H1 (cell line): Measurements from ENCODE around the gene CCDC71L. TPM values are rescaled to one million over a fixed set of nuclear protein-coding genes. Genes with fewer than 3 reads are reported as not detected.

Source experiments
- CTCF ChIA-PET: fragments of 300-600 bp; sonication (Branson Sonifier 250); formaldehyde crosslinking; loops from one replicate; lab custom pipeline; 2021; ENCODE audit not compliant: partially characterized antibody; lab: Charles Lee
- POLR2A ChIA-PET: fragments of 300-600 bp; sonication (Branson Sonifier 250); formaldehyde crosslinking; loops from one replicate; lab custom pipeline; 2021; ENCODE audit warnings: inconsistent platforms; ENCODE audit not compliant: partially characterized antibody; lab: Charles Lee
- DNase-seq, 2 experiments: peaks; one replicate each; pipeline versions ENCODE4 v3.0.0 to v3.0.0-alpha.2; 2010 to 2022; ENCODE audit warnings: low spot score in 2 of 2, low read depth in 1 of 2, mixed read lengths in 1 of 2
- FAIRE-seq: peaks from 2 replicates; lab custom pipeline; 2011; peaks lifted over from hg19 to GRCh38; lab: Jason Lieb, UNC
- H2AFZ ChIP-seq: 2 replicates; pipeline ENCODE4 v1.8.1; 2012; ENCODE audit warnings: low read length, inconsistent platforms
- H2AK5ac ChIP-seq: 2 replicates; pipeline ENCODE4 v1.6.1; 2013; ENCODE audit warnings: low read depth, low read length
- H2BK120ac ChIP-seq: replicated peaks from 2 replicates; pipeline ENCODE3; 2013; ENCODE audit warnings: low read depth, low read length, inconsistent platforms
- H2BK12ac ChIP-seq: 2 replicates; pipeline ENCODE4 v1.6.1; 2013; ENCODE audit warnings: low read depth, low read length
- H2BK15ac ChIP-seq: 2 replicates; pipeline ENCODE4 v1.6.1; 2013; ENCODE audit warnings: low read length
- H2BK20ac ChIP-seq: 2 replicates; pipeline ENCODE4 v1.6.1; 2013; ENCODE audit warnings: low read length
- H2BK5ac ChIP-seq: 2 replicates; pipeline ENCODE4 v1.6.1; 2013; ENCODE audit warnings: low read depth, low read length
- H3K14ac ChIP-seq: 2 replicates; pipeline ENCODE4 v1.6.1; 2013; ENCODE audit warnings: inconsistent platforms; ENCODE audit not compliant: insufficient read length
- H3K18ac ChIP-seq: 2 replicates; pipeline ENCODE4 v1.6.1; 2013; ENCODE audit warnings: low read length; ENCODE audit errors: extremely low read depth
- H3K23ac ChIP-seq: 2 replicates; pipeline ENCODE4 v1.6.1; 2013; ENCODE audit warnings: inconsistent platforms; ENCODE audit not compliant: insufficient read length
- H3K23me2 ChIP-seq: 2 replicates; pipeline ENCODE4 v1.6.1; 2013; ENCODE audit warnings: low read depth, low read length
- H3K27ac ChIP-seq: 2 replicates; pipeline ENCODE4 v1.6.1; 2011; ENCODE audit warnings: low read depth, low read length, inconsistent platforms
- H3K27me3 ChIP-seq, 4 experiments: replicated peaks in 1 of 4; 1 replicate in 1 of 4; 2 replicates in 3 of 4; pipeline versions ENCODE4 v1.6.1 to v1.8.1; 2011 to 2013; ENCODE audit warnings: low read length in 3 of 4, mild to moderate bottlenecking in 3 of 4, inconsistent platforms in 2 of 4, mixed read lengths in 2 of 4, moderate library complexity in 1 of 4; ENCODE audit not compliant: control insufficient read depth in 3 of 4, insufficient read depth in 3 of 4; ENCODE audit errors: extremely low read depth in 1 of 4
- H3K36me3 ChIP-seq, 4 experiments: 2 replicates each; pipeline versions ENCODE4 v1.6.1 to v1.8.1; 2011 to 2013; ENCODE audit warnings: mild to moderate bottlenecking in 4 of 4, low read length in 3 of 4, moderate library complexity in 2 of 4, control low read depth in 1 of 4, inconsistent platforms in 1 of 4; ENCODE audit not compliant: insufficient read depth in 4 of 4, control insufficient read depth in 2 of 4
- H3K4ac ChIP-seq: replicated peaks from 2 replicates; pipeline ENCODE3; 2013; ENCODE audit warnings: low read length, low read depth, mixed read lengths, inconsistent platforms; ENCODE audit not compliant: insufficient read length
- H3K4me1 ChIP-seq, 4 experiments: replicated peaks in 1 of 4; 1 replicate in 1 of 4; 2 replicates in 3 of 4; pipeline versions ENCODE4 v1.6.1 to v1.8.1; 2011 to 2013; ENCODE audit warnings: low read length in 3 of 4, inconsistent platforms in 2 of 4, mixed read lengths in 1 of 4; ENCODE audit not compliant: insufficient read depth in 4 of 4, control insufficient read depth in 3 of 4
- H3K4me2 ChIP-seq, 2 experiments: 2 replicates each; pipeline versions ENCODE4 v1.6.1 to v1.8.1; 2011 to 2013; ENCODE audit warnings: low read depth in 2 of 2, low read length in 2 of 2, control low read depth in 1 of 2, inconsistent platforms in 1 of 2, mild to moderate bottlenecking in 1 of 2; ENCODE audit not compliant: insufficient read depth in 1 of 2
- H3K4me3 ChIP-seq, 4 experiments: fragments of 200-600, 300-600 bp in 1 of 4; sonication (generic), shearing (Covaris generic), sonication (Bioruptor Twin) in 1 of 4; 2 replicates each; pipeline versions ENCODE4 v1.5.1 to v1.8.1; 2011 to 2016; ENCODE audit warnings: low read length in 4 of 4, low read depth in 3 of 4, control low read depth in 2 of 4, inconsistent platforms in 2 of 4, mild to moderate bottlenecking in 2 of 4, mixed read lengths in 1 of 4, moderate library complexity in 1 of 4; ENCODE audit not compliant: insufficient read depth in 2 of 4; ENCODE audit errors: extremely low read depth in 1 of 4
- H3K56ac ChIP-seq: replicated peaks from 2 replicates; pipeline ENCODE3; 2013; ENCODE audit warnings: low read depth, mild to moderate bottlenecking, mixed read lengths, low read length, inconsistent platforms; ENCODE audit not compliant: insufficient read length
- H3K79me1 ChIP-seq: 2 replicates; pipeline ENCODE4 v1.6.1; 2013; ENCODE audit warnings: low read depth, low read length, control low read depth
- H3K79me2 ChIP-seq, 2 experiments: 2 replicates each; pipeline versions ENCODE4 v1.6.1 to v1.8.1; 2012 to 2013; ENCODE audit warnings: low read length in 2 of 2, mild to moderate bottlenecking in 2 of 2, inconsistent platforms in 1 of 2; ENCODE audit not compliant: insufficient read depth in 2 of 2, control insufficient read depth in 1 of 2
- H3K9ac ChIP-seq, 4 experiments: replicated peaks in 1 of 4; 1 replicate in 1 of 4; 2 replicates in 3 of 4; pipeline versions ENCODE4 v1.6.1 to v1.8.1; 2011 to 2013; ENCODE audit warnings: low read depth in 3 of 4, low read length in 3 of 4, control low read depth in 2 of 4, mild to moderate bottlenecking in 2 of 4, moderate library complexity in 2 of 4, inconsistent platforms in 1 of 4; ENCODE audit errors: extremely low read depth in 1 of 4
- H3K9me3 ChIP-seq, 2 experiments: 2 replicates each; pipeline versions ENCODE4 v1.6.1 to v1.8.1; 2012 to 2013; ENCODE audit warnings: mild to moderate bottlenecking in 2 of 2, moderate library complexity in 2 of 2, control low read depth in 1 of 2, inconsistent platforms in 1 of 2, low read depth in 1 of 2, low read length in 1 of 2, mixed read lengths in 1 of 2; ENCODE audit not compliant: insufficient read depth in 2 of 2
- H4K20me1 ChIP-seq, 2 experiments: replicated peaks in 1 of 2; 2 replicates each; pipeline versions ENCODE3 to v1.8.1; 2011 to 2013; ENCODE audit warnings: inconsistent platforms in 2 of 2, low read length in 2 of 2, mild to moderate bottlenecking in 1 of 2; ENCODE audit not compliant: insufficient read depth in 2 of 2, control insufficient read depth in 1 of 2
- H4K5ac ChIP-seq: 2 replicates; pipeline ENCODE4 v1.6.1; 2013; ENCODE audit warnings: low read length, low read depth, mixed read lengths, inconsistent platforms; ENCODE audit not compliant: insufficient read length
- H4K8ac ChIP-seq: 2 replicates; pipeline ENCODE4 v1.8.0; 2013; ENCODE audit warnings: mild to moderate bottlenecking, moderate library complexity, low read length, inconsistent platforms; ENCODE audit not compliant: insufficient read depth; ENCODE audit errors: extremely low read depth
- H4K91ac ChIP-seq: replicated peaks from 2 replicates; pipeline ENCODE3; 2013; ENCODE audit warnings: low read length, mixed read lengths, inconsistent platforms; ENCODE audit not compliant: insufficient read length
- ATF2 ChIP-seq: IDR thresholded peaks from 2 replicates; pipeline ENCODE4 v1.6.1; 2012; ENCODE audit warnings: low read length, inconsistent platforms
- CHD2 ChIP-seq: IDR thresholded peaks from 2 replicates; pipeline ENCODE4 v1.6.1; 2012; ENCODE audit warnings: low read length, improper control_type of control experiment
- CTBP2 ChIP-seq: IDR thresholded peaks from 2 replicates; pipeline ENCODE4 v1.7.0; 2011; ENCODE audit warnings: borderline replicate concordance, mild to moderate bottlenecking, moderate library complexity, mixed read lengths, low read length; ENCODE audit not compliant: insufficient read depth, insufficient read length
- FOSL1 ChIP-seq: IDR thresholded peaks from 2 replicates; pipeline ENCODE4 v1.6.1; 2011; ENCODE audit warnings: mild to moderate bottlenecking, low read depth, low read length, moderate library complexity; ENCODE audit not compliant: insufficient read depth
- JUN ChIP-seq: IDR thresholded peaks from 2 replicates; pipeline ENCODE4 v1.6.1; 2011; ENCODE audit warnings: low read depth, mild to moderate bottlenecking, improper control_type of control experiment, low read length
- MAX ChIP-seq: IDR thresholded peaks from 2 replicates; pipeline ENCODE4 v1.6.1; 2012; ENCODE audit warnings: inconsistent platforms
- POLR2A ChIP-seq, 2 experiments: IDR thresholded peaks; 1 replicate in 1 of 2; 2 replicates in 1 of 2; pipeline ENCODE4 v1.6.1; 2011; ENCODE audit warnings: low read depth in 2 of 2, low read length in 2 of 2, mild to moderate bottlenecking in 2 of 2; ENCODE audit errors: control extremely low read depth in 1 of 2
- SP4 ChIP-seq: IDR thresholded peaks from 2 replicates; pipeline ENCODE4 v1.6.1; 2012; ENCODE audit warnings: low read length, inconsistent platforms
- TAF7 ChIP-seq: optimal IDR thresholded peaks from 2 replicates; pipeline ENCODE3; 2011; ENCODE audit warnings: low read depth, mild to moderate bottlenecking, inconsistent platforms, low read length, moderate library complexity, borderline replicate concordance
- polyA plus RNA-seq, 7 experiments: library from polyadenylated mRNA; depleted of rRNA in 3 of 7; stranded (reverse) in 5 of 7; unstranded in 2 of 7; fragments of >200 nt in 5 of 7; fragments of 200-250 nt in 2 of 7; gene quantifications; 1 replicate in 5 of 7; 2 replicates in 1 of 7; 4 replicates in 1 of 7; pipeline versions ENCODE4 v1.2.1 to v1.2.3, GENCODE V29; 2011 to 2013; ENCODE audit warnings: missing spikeins in 2 of 7, mixed read lengths in 2 of 7
- total RNA-seq: library from RNA; stranded (reverse); fragmentation: NEBNext Ultra II Directional; extraction: Animal tissue kit (Norgen Biotek cat#: 25700); gene quantifications from 2 replicates; pipeline ENCODE4 v1.2.1, GENCODE V29; 2021

Gene CCDC71L
- total and polyA plus RNA-seq, 2 of the 8 experiments (the other 6 are each of a cell fraction or from before 2014, with no cell fraction given): 12.5 to 16.7 TPM

GRCh38 chr7:106616708-106617051 lies 44.3 kb downstream of the CCDC71L start:
- no peaks in the 10 kb centered on the region for H4K20me1 ChIP-seq
- no peak overlapping the region for H3K27ac ChIP-seq

More at GRCh38 chr7:106616708-106617051, 44.3 kb downstream of the CCDC71L start:
- Histone ChIP-seq H3K36me3 (no peaks in the 10 kb centered on the region), H2BK12ac (no peak overlapping the region), H4K5ac (no peak overlapping the region), H2AK5ac (no peak overlapping the region), H3K9me3 (0 out of 4 replicates have a peak, but pooled peaks cover 0 to 3% of the 10 kb centered on the region in 2 experiments), H3K4me1 (no peaks in the 10 kb centered on the region), H3K79me1 (no peaks in the 10 kb centered on the region), H3K27me3 (no peaks in the 10 kb centered on the region; a peak in 1 of 7 replicates), H3K18ac (no peak overlapping the region), H3K4me3 (no peak overlapping the region), H3K79me2 (no peaks in the 10 kb centered on the region), H3K9ac (no peak overlapping the region), H3K4ac (no peak overlapping the region), H2BK5ac (no peak overlapping the region), H2BK20ac (no peak overlapping the region), H4K8ac (no peak overlapping the region), H3K14ac (no peak overlapping the region), H3K4me2 (no peak overlapping the region), H2AFZ (peak overlapping the region; percentile 68; the same call in 1 of the 2 replicates), H3K23ac (no peak overlapping the region), H2BK15ac (no peak overlapping the region), H2BK120ac (no peak overlapping the region), H4K91ac (no peak overlapping the region), H3K56ac (no peak overlapping the region), H3K23me2 (no peaks in the 10 kb centered on the region)
- no peak for DNase-seq
- FAIRE-seq: no peak
- no peak for TF ChIP-seq SP4
- TF ChIP-seq TAF7: no peak
- TF ChIP-seq JUN: no peak
- no peak for TF ChIP-seq CTBP2
- TF ChIP-seq POLR2A (IDR thresholded peaks at IDR 0.05; ENCODE audit: control extremely low read depth in 1 of 2, low read depth in 2 of 2, low read length in 2 of 2): no peak
- TF ChIP-seq MAX: no peak
- no peak for TF ChIP-seq ATF2
- TF ChIP-seq CHD2: no peak
- TF ChIP-seq FOSL1: no peak
- ChIA-PET CTCF (interaction anchor here (1.1 kb wide), 1 partner anchor 163 kb away, joined by 3 read pairs; no protein-coding TSS in a partner anchor), POLR2A (interaction anchor here (0.7 kb wide), 1 partner anchor 226 kb away, joined by 3 read pairs; no protein-coding TSS in a partner anchor)
